Adipose tissue (tissue), 3 donors: Measurements from ENCODE around the gene HSPA5. TPM values are rescaled to one million over a fixed set of nuclear protein-coding genes. Genes with fewer than 3 reads are reported as not detected.
"Not testable (repeated sequence)": the region's sequence is repeated elsewhere in the genome, so short reads cannot be mapped to it uniquely, and the experiment has no call there.

Source experiments
- H3K27ac ChIP-seq: one replicate; pipeline ENCODE4 v1.5.1; 2013; ENCODE audit warnings: low read depth, low read length
- WGBS, 3 donors: extraction: QIAGEN DNeasy Blood & Tissue Kit; methylation state at CpG; one replicate each; pipeline ENCODE4 v1.1.7; 2013; 5-methylcytosine and 5-hydroxymethylcytosine counted together
- polyA plus RNA-seq, 3 donors: library from polyadenylated mRNA; stranded (reverse); fragments of 200-250 nt; gene quantifications; one replicate each; pipeline ENCODE4 v1.2.3, GENCODE V29; 2013
- donor health status: healthy with polysubstance abuse.
- donor health status: Bipolar disorder and iron deficiency.
- donor health status: healthy.

HSPA5 gene
- 100 to 1,000 TPM in 2 of 3 donors, 10 to 100 TPM in 1; 57.2 to 163 (median 157) TPM for polyA plus RNA-seq

DNA sequence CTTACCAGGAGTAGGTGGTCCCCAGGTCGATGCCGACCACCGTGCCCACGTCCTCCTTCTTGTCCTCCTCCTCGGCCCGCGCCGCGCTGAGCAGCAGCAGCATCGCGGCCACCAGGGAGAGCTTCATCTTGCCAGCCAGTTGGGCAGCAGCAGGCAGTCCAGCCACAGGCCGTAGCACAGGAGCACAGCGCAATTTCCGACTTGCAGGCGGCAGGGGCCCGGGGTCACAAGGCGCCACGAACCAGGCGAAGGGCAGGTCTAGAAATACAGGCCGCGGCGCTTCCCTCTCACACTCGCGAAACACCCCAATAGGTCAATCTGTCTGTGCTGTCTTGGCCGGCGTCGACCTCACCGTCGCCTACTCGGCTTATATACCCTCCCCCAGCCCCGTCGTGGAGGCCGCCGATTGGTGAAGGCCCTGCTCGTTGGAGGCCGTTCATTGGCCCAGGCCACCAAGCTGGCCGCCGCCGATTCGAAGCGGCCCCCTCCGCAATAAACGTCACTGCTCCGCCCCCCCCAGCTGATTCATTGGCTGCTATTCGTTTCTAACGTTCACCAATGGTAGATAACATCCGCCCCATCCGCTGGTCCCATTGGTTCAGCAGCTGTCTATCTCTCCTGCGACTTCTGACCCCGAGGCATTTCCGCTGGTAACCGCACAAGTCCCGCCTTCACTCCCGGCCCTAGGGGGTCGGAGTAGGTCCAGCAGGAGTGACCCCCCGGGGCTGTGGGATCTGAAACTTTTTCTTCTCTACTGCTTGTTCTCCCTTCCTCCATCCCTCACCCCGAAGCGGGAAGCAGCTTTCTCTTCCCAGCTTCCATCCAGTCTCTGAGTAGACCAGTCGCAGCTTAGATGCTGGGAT is at the start of gene HSPA5:
Gene HSPA5 (minus strand): TSS at position 344 of the 863 bp plus-strand sequence. CDS start 217 bp downstream, at position 127.
- H3K27ac ChIP-seq = peak within 1 kb of the TSS; percentile 73
- 0 to 1% (median 0%) methylated on average over 57 to 59 of the region's 59 CpGs for WGBS, 3 donors

DNA sequence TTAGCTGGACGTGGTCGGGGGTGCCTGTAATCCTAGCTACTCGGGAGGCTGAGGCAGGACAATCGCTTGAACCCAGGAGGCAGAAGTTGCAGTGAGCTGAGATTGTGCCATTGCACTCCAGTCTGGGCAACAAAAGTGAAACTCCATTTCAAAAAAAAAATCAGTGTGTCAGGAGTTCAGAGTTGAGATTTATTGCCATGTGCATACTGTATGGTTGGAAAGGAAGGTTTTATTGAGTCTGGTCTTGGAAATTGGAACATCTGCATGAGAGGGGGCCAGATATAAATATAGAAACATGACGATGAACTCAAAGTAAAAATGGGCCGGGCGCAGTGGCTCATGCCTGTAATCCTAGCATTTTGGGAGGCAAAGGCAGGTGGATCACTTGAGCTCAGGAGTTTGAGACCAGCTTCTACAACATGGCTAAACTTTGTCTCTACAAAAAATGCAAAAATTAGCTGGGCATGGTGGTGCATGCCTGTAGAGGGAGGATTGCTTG is 45.8 kb upstream of the HSPA5 start:
- WGBS, 3 donors = 91 to 94% (median 92%) methylated on average over 7 of the region's 7 CpGs
- H3K27ac ChIP-seq = not testable (repeated sequence)

DNA sequence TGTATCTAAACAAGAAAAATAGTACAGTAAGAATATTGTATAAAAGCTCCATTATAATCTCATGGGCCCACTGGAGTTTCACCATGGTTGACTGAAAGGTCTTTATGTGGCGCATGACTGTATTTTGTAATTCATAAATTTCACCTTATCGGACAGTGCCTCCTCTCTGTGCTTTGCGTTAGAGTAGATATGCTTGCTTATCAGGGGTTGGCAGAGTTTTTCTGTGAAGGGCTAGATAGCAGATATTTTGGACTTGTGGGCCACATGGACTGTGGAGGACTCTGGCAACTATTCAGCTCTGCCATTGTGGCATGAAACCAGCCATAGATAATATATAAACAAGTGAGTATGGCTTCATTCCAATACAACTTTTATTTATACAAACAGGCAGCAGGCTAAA is 43.7 kb upstream of the HSPA5 start:
- WGBS, 3 donors = 50 to 81% (median 78%) methylated on average over 3 of the region's 3 CpGs
- H3K27ac ChIP-seq = no peak overlapping the region

- WGBS, 3 donors = 65 to 67% (median 66%) methylated on average over 4 of the region's 4 CpGs
Measured at GRCh38 chr9:125280945-125281344, 39.8 kb upstream of the HSPA5 start.

DNA sequence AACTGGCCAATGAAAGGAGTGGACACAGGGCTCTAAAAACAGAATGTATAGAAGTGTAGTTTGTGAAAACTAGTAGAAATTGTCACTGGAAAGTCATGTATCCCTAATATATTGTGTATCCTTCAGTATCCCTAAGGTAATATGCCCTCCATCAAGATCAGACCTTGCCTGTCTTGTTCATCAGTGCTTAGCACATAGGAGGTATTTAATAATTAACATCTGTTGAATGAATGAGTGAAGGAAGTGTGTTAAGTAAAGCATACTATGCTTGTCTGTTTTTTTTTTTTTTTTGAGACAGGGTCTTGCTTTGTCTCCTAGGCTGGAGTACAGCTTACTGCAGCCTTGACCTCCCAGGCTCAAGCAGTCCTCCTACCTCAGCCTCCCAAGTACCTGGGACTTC is 36.3 kb upstream of the HSPA5 start:
- H3K27ac ChIP-seq = no peak overlapping the region

More at GRCh38 chr9:125280945-125281344, 39.8 kb upstream of the HSPA5 start:
- H3K27ac ChIP-seq = no peak overlapping the region

DNA sequence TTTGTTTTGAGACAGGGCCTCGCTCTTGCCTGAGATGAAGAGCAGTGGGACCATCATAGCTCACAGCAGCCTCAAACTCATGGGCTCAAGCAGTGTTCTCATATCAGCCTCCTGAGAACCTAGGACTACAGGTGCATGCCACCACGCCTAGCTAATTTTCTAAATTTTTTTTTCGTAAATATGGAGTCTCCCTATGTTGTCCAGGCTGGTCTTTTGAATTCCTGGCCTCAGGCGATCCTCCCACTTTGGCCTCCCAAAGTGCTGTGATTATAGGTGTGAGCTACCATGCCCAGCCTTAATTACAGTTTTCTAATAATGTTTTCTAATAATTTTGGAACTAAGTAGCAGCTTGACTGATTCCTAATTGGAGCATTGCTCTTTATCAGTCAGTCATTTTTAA is 35.6 kb upstream of the HSPA5 start:
- no peak overlapping the region for H3K27ac ChIP-seq
- WGBS, 3 donors = 95 to 97% (median 95%) methylated on average over 4 of the region's 4 CpGs

GRCh38 chr9:125272697-125273096 is 31.6 kb upstream of the HSPA5 start:
- 46 to 59% (median 58%) methylated on average over 3 of the region's 3 CpGs for WGBS, 3 donors
- H3K27ac ChIP-seq = no peak overlapping the region

- WGBS, 3 donors = 76 to 82% (median 82%) methylated on average over 5 of the region's 5 CpGs
Measured at GRCh38 chr9:125271081-125271480, 29.9 kb upstream of the HSPA5 start.

DNA sequence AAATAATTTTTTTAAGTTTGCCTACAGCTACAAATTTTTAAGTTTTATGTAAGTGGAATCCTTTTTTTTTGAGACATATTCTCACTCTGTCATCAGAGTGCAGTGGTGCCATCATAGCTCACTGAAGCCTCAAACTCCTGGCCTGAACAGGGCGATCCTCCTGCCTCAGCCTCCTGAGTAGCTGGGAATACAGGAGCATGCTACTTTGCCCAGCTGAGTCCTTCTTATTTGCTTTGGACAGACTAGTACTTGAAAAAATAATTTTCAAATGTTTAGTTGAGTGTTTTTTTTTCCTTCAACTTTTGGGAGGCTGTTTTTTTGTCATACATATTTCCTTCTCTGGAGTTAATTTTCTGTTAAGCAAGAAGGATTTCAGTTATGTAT is 27.9 kb upstream of the HSPA5 start:
- 94 to 100% (median 94%) methylated on average over 1 of the region's 1 CpG for WGBS, 3 donors
- H3K27ac ChIP-seq = no peak overlapping the region

More at GRCh38 chr9:125271081-125271480, 29.9 kb upstream of the HSPA5 start:
- H3K27ac ChIP-seq = no peak overlapping the region

- 64 to 79% (median 65%) methylated on average over 6 of the region's 6 CpGs for WGBS, 3 donors
- no peak overlapping the region for H3K27ac ChIP-seq
Measured at GRCh38 chr9:125268394-125269013, 27.4 kb upstream of the HSPA5 start.

GRCh38 chr9:125264068-125264467 is 22.9 kb upstream of the HSPA5 start:
- 74 to 78% (median 76%) methylated on average over 7 of the region's 7 CpGs for WGBS, 3 donors
- H3K27ac ChIP-seq = not testable (repeated sequence)

DNA sequence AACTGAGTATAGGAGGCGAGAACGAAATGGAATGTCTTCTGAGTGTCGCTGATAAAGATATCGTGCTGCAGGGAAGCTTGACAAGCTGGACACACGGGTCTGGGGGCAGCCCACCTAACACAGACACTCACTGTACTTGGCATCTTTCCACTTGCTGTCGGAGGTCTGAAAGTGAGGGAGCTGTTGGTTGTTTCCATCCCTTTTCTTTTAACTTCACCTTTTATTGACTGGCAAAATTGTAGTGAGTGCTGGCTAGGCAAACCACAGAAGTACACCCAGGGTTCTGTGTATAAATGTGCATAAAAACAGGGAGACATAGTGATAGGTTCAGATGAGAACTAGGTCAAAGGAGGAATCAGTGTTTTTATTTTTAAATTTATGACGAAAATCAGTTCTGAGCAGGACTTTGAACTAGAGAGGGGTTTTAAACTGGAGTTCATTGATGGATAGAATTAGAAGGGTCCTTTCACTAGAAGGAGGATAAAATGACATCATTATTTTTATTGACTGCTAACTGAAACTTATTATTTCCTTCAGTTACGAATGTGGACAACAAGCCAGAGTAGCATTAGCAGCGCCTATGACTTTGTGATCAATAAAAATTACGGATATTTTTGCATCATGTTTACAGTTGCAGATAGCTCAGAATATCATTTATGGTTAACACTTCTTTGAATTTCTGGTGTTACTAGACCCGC is 21.3 kb upstream of the HSPA5 start:
- H3K27ac ChIP-seq = no peak overlapping the region
- 14 to 26% (median 21%) methylated on average over 11 of the region's 11 CpGs for WGBS, 3 donors

- WGBS, 3 donors = 2% methylated on average over 64 to 72 of the region's 72 CpGs
- no peak within 1 kb of the TSS for H3K27ac ChIP-seq
Measured at GRCh38 chr9:125261501-125262293, 20.6 kb upstream of the HSPA5 start, which contains the start of gene GAPVD1. TSS of gene GAPVD1 (plus strand) at chr9:125261826. CDS start at chr9:125298922, 37,096 bp downstream.

- no peak overlapping the region for H3K27ac ChIP-seq
Measured at GRCh38 chr9:125260561-125260960, 19.4 kb upstream of the HSPA5 start.

- H3K27ac ChIP-seq = no peak overlapping the region
Measured at GRCh38 chr9:125258832-125259534, 17.8 kb upstream of the HSPA5 start.

DNA sequence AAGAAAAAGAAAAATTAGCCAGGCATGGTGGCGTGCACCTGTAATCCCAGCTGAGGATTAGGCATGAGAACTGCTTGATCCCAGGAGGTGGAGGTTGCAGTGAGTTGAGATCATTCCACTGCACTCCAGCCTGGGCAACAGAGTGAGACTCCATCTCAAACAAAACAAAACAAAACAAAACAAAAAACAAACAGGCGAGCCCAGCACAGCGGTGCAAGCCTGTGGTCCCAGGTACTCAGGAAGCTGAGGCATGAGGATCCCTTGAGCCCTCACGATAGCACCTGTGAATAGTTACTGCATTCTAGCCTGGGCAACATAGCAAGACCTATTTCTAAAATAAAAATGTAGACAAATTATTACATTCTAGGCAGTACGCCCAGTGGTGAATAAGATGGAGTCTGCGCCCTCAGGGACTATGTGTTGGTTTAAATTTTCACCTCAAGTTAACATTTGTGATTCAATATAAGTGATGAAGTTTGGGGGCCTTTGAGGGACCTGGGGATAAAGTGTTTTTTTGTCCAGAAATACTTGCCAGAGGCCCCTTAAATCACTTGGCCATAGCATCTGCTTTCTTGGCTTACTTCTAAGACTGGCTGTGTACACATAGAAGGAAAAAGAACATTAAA is 17.1 kb upstream of the HSPA5 start:
- 86 to 96% (median 88%) methylated on average over 6 of the region's 6 CpGs for WGBS, 3 donors
- no peak overlapping the region for H3K27ac ChIP-seq

More at GRCh38 chr9:125258832-125259534, 17.8 kb upstream of the HSPA5 start:
- WGBS, 3 donors = 42 to 80% (median 53%) methylated on average over 2 of the region's 2 CpGs

DNA sequence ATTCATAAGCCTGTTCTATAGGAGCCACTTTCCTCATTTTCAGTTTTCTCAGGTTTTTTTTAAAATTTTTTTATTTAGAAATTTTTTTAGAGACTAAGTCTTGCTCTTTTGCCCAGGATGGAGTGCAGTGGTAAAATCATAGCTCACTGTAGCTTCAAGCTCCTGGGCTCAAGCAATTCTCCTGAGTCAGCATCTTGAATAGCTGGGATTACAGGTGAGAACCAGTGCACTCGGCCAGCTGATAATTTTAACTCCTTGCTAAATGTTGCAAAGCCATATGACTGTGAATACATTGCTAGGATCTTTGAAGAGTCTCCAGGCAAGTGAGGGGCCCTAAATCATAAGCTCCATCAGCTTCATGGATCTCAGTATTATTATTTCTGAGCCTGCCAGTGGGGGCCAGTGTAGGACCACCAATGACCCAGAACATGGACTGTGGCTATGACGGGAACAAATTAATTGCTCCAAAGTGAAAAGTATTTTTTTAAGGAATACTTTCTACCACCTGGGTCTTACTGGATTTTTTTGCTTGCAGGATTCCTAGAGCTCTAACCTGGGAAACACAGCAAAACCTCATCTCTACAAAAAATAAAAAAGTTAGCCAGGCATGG is 14.7 kb upstream of the HSPA5 start:
- 27 to 40% (median 39%) methylated on average over 2 of the region's 2 CpGs for WGBS, 3 donors
- no peak overlapping the region for H3K27ac ChIP-seq
